OCI-LY7 (cell line): ENCODE measurements around the gene DIAPH2. TPM values are rescaled to one million over a fixed set of nuclear protein-coding genes. Genes with fewer than 3 reads are reported as not detected.

Experiments used
- BruUV-seq: library from RNA; stranded (reverse); fragments of 400-500 nt; replicated peaks from 2 replicates; lab custom pipeline; 2021; lab: Mats Ljungman, UMichigan
- CTCF ChIA-PET: fragments of 300-600 bp; sonication (Branson Sonifier 250); formaldehyde crosslinking; loops from one replicate; lab custom pipeline; 2022; ENCODE audit warnings: antibody characterized with exemption; ENCODE audit not compliant: unreplicated experiment; lab: Charles Lee
- POLR2A ChIA-PET: fragments of 300-600 bp; sonication (Branson Sonifier 250); formaldehyde crosslinking; loops from one replicate; lab custom pipeline; 2022; ENCODE audit warnings: antibody characterized with exemption; lab: Charles Lee
- DNase-seq: peaks from one replicate; pipeline ENCODE4 v3.0.0-alpha.2; 2015; ENCODE audit warnings: low spot score
- H2AFZ ChIP-seq: fragments of 200-600 bp; sonication (generic), shearing (Covaris generic); 2 replicates; pipeline ENCODE4 v1.6.1; 2014; ENCODE audit warnings: mild to moderate bottlenecking, antibody characterized with exemption, low read length, moderate library complexity
- H3K27ac ChIP-seq: fragments of 200-600 bp; sonication (generic); 2 replicates; pipeline ENCODE4 v1.5.1; 2014; ENCODE audit warnings: mixed run types, low read depth, mild to moderate bottlenecking, moderate library complexity, low read length, inconsistent platforms; ENCODE audit not compliant: poor library complexity, severe bottlenecking
- H3K36me3 ChIP-seq: fragments of 200-600 bp; sonication (generic); 2 replicates; pipeline ENCODE4 v1.6.1; 2014; ENCODE audit warnings: mild to moderate bottlenecking, antibody characterized with exemption, low read length, moderate library complexity, mixed read lengths; ENCODE audit not compliant: insufficient read depth
- H3K4me1 ChIP-seq: fragments of 200-600 bp; sonication (generic); 2 replicates; pipeline ENCODE4 v1.5.1; 2014; ENCODE audit warnings: mild to moderate bottlenecking, low read length; ENCODE audit not compliant: insufficient read depth, poor library complexity, severe bottlenecking
- H3K4me2 ChIP-seq: fragments of 200-600 bp; sonication (generic); 2 replicates; pipeline ENCODE4 v1.6.1; 2014; ENCODE audit warnings: mild to moderate bottlenecking, low read length
- H3K4me3 ChIP-seq: fragments of 200-600 bp; sonication (generic); 2 replicates; pipeline ENCODE4 v1.5.1; 2014; ENCODE audit warnings: mild to moderate bottlenecking, low read depth, low read length; ENCODE audit not compliant: poor library complexity, severe bottlenecking
- H3K79me2 ChIP-seq: fragments of 200-600 bp; sonication (generic); 2 replicates; pipeline ENCODE4 v1.6.1; 2016; ENCODE audit warnings: low read depth, mild to moderate bottlenecking, low read length, moderate library complexity, mixed read lengths; ENCODE audit not compliant: insufficient read depth
- H3K9me2 ChIP-seq: fragments of 200-600 bp; sonication (generic); 2 replicates; pipeline ENCODE4 v1.6.1; 2016; ENCODE audit warnings: mild to moderate bottlenecking, low read length, mixed read lengths; ENCODE audit not compliant: insufficient read depth
- H3K9me3 ChIP-seq: fragments of 200-600 bp; sonication (generic); 2 replicates; pipeline ENCODE4 v1.6.1; 2014; ENCODE audit warnings: mild to moderate bottlenecking, mixed run types, low read length, mixed read lengths
- H4K20me1 ChIP-seq: fragments of 200-600 bp; sonication (generic); 2 replicates; pipeline ENCODE4 v1.6.1; 2014; ENCODE audit warnings: mild to moderate bottlenecking, antibody characterized with exemption, low read length, moderate library complexity, mixed read lengths; ENCODE audit not compliant: insufficient read depth
- EZH2phosphoT487 ChIP-seq: fragments of 200-600 bp; sonication (generic); IDR thresholded peaks from 2 replicates; pipeline ENCODE4 v1.6.1; 2018; ENCODE audit warnings: low read depth, borderline replicate concordance, mild to moderate bottlenecking, mixed run types, antibody characterized with exemption, low read length, moderate library complexity, mixed read lengths
- intact Hi-C: fragments of 100-400 bp; cut with micrococcal nuclease; formaldehyde crosslinking; loops from one replicate; pipeline ENCODE4 v1.10.0; 2022; ENCODE audit not compliant: unreplicated experiment
- total RNA-seq, 2 experiments: library from RNA; depleted of rRNA in 1 of 2; stranded (reverse); fragments of >200 nt in 1 of 2; shearing (Covaris generic) in 1 of 2; gene quantifications; 2 replicates each; pipeline ENCODE4 v1.2.3, GENCODE V29; 2014 to 2022
- TF ChIP-seq, protein P1 (sequence below): fragments of 200-600 bp; sonication (generic); conservative IDR thresholded peaks from 2 replicates; pipeline ENCODE4 v1.5.1; 2014; ENCODE audit warnings: mild to moderate bottlenecking, antibody characterized with exemption, low read length, moderate library complexity, mixed read lengths

The DIAPH2 gene
- total RNA-seq, 2 experiments from 2014 or later = 21.3 to 21.5 TPM

GRCh38 chrX:97628326-97628725, 943.7 kb downstream of the DIAPH2 start:
- TF ChIP-seq EZH2phosphoT487 = no peak

DNA sequence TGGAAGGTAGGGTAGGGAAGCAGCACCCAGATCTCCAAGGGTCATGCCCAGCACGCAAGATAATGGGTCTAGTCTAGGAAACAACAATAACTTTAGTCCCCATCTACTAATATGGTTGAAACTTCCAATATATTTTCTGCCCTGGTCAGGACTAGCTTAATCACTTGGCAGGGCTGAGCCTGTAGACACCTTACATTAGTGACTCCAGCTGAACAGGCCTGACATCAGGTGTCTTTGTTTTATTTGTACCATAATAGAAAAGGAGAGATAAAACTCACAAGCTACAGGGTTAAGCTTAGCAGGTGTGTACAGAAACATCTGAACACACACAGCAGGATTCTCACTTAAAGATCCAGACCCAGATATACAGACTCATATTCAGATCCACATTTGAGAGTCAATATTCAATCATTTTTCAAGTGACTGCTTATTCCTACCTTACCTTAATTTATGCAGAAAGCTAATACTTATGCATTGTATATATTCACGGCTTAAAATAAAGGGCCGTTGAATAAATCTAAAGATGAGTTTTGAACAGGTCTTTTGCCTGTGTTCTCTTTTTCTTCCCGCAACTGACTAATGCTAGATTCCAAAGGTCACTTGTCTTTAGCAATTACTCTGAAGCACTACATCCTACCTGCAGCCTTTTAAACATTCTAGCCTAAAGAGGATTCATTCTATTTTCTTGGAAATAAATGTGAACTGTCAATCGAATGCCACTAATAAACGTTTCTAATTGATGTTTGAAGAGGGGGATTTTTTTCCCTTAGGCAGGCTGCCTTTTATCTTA, 944.4 kb downstream of the DIAPH2 start:
- TF ChIP-seq EZH2phosphoT487 = no peak
- TF ChIP-seq, protein P1, sequence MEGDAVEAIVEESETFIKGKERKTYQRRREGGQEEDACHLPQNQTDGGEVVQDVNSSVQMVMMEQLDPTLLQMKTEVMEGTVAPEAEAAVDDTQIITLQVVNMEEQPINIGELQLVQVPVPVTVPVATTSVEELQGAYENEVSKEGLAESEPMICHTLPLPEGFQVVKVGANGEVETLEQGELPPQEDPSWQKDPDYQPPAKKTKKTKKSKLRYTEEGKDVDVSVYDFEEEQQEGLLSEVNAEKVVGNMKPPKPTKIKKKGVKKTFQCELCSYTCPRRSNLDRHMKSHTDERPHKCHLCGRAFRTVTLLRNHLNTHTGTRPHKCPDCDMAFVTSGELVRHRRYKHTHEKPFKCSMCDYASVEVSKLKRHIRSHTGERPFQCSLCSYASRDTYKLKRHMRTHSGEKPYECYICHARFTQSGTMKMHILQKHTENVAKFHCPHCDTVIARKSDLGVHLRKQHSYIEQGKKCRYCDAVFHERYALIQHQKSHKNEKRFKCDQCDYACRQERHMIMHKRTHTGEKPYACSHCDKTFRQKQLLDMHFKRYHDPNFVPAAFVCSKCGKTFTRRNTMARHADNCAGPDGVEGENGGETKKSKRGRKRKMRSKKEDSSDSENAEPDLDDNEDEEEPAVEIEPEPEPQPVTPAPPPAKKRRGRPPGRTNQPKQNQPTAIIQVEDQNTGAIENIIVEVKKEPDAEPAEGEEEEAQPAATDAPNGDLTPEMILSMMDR = no peak
- CTCF ChIA-PET = no interaction called here
- no TSS peak for BruUV-seq

More at GRCh38 chrX:97628326-97628725, 943.7 kb downstream of the DIAPH2 start:
- Histone ChIP-seq H3K9me3 (no peaks in the 10 kb centered on the region), H3K4me2 (no peak overlapping the region), H4K20me1 (no peaks in the 10 kb centered on the region), H3K9me2 (no peaks in the 10 kb centered on the region), H3K4me1 (no peaks in the 10 kb centered on the region), H3K79me2 (no peaks in the 10 kb centered on the region), H2AFZ (no peak overlapping the region), H3K27ac (no peak overlapping the region), H3K4me3 (no peak overlapping the region), H3K36me3 (no peaks in the 10 kb centered on the region)
- intact Hi-C loops = no loop called here
- DNase-seq = no peak
- CTCF ChIA-PET = no interaction called here
- POLR2A ChIA-PET = interaction anchor here (0.8 kb wide), 1 partner anchor 775 kb away, joined by 3 read pairs; no protein-coding TSS in a partner anchor
- no TSS peak for BruUV-seq

DNA sequence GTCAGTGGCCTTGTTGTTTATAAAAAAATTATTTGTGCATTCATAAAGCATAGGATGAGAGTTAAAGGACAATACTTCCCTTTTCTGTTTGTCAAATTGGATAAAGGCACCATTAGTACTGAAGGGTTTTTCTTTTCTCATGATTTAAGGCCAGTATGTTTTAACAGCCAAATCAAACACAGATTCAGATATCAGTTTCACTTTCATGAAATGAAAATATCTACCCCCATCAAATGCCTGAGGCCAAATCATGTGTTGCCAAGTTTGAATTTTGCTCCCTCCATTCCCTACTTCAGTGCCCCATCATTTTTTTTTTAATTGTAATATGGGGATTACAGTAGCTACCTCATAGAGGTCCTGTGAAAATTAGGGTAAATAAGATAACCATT, 944.9 kb downstream of the DIAPH2 start:
- Histone ChIP-seq H3K27ac (no peak overlapping the region), H3K4me2 (no peak overlapping the region), H3K36me3 (no peaks in the 10 kb centered on the region), H2AFZ (no peak overlapping the region), H4K20me1 (no peaks in the 10 kb centered on the region), H3K4me3 (no peak overlapping the region), H3K4me1 (no peaks in the 10 kb centered on the region), H3K9me2 (no peaks in the 10 kb centered on the region), H3K9me3 (no peaks in the 10 kb centered on the region), H3K79me2 (no peaks in the 10 kb centered on the region)
- no TSS peak for BruUV-seq
- intact Hi-C loops = no loop called here
- no peak for TF ChIP-seq EZH2phosphoT487
- TF ChIP-seq, protein P1 = no peak
- POLR2A ChIA-PET = interaction anchor here (0.6 kb wide), 1 partner anchor 147 kb away, joined by 3 read pairs; no protein-coding TSS in a partner anchor
- no peak for DNase-seq
- CTCF ChIA-PET = no interaction called here

More for the DNA sequence above, 944.4 kb downstream of the DIAPH2 start:
- Histone ChIP-seq H2AFZ (no peak overlapping the region), H3K4me3 (no peak overlapping the region), H3K36me3 (no peaks in the 10 kb centered on the region), H4K20me1 (no peaks in the 10 kb centered on the region), H3K9me2 (no peaks in the 10 kb centered on the region), H3K4me2 (no peak overlapping the region), H3K9me3 (no peaks in the 10 kb centered on the region), H3K79me2 (no peaks in the 10 kb centered on the region), H3K27ac (no peak overlapping the region), H3K4me1 (no peaks in the 10 kb centered on the region)
- intact Hi-C loops = no loop called here
- POLR2A ChIA-PET = interaction anchor here (0.8 kb wide), 1 partner anchor 776 kb away, joined by 3 read pairs; no protein-coding TSS in a partner anchor
- DNase-seq = no peak
